ENCODE measurements around the gene DND1.

DNA sequence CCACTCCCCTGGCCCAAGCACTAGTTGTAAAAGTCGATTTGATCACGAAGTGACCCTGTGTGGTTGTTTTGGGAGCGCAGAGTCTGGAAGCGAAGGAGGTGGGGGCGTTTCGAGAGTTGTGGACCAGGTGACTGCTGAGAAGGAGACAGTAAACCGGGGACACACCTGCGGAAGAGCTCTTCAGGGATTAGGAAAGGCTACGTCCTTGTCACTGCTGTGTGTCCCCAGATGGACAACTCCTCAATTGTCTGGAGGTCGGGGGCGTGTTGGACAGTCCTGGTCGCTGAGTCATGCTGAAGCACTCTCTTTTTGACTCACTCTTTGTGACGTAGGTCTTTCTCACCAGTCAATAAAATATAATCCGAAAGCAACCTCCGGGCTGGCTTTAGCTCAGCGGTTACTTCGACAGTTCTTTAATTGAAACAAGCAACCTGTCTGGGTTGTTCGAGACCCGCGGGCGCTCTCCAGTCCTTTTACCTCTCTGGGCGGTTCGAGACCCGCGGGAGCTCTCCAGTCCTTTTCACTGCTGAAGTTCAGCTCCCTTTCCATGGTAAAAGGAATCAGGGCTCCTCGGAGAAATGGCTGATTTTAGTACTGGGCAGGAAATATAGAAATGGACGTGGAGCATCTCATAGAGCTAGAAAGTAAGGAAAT is 37.6 kb upstream of the DND1 start:
- TF ChIP-seq, protein P1, sequence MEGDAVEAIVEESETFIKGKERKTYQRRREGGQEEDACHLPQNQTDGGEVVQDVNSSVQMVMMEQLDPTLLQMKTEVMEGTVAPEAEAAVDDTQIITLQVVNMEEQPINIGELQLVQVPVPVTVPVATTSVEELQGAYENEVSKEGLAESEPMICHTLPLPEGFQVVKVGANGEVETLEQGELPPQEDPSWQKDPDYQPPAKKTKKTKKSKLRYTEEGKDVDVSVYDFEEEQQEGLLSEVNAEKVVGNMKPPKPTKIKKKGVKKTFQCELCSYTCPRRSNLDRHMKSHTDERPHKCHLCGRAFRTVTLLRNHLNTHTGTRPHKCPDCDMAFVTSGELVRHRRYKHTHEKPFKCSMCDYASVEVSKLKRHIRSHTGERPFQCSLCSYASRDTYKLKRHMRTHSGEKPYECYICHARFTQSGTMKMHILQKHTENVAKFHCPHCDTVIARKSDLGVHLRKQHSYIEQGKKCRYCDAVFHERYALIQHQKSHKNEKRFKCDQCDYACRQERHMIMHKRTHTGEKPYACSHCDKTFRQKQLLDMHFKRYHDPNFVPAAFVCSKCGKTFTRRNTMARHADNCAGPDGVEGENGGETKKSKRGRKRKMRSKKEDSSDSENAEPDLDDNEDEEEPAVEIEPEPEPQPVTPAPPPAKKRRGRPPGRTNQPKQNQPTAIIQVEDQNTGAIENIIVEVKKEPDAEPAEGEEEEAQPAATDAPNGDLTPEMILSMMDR (conservative IDR thresholded peaks at IDR 0.05): no peak
- TF ChIP-seq ZFX (IDR thresholded peaks at IDR 0.05): no peak

Data from C4-2B (cell line).